DMS79 (cell line): ENCODE data around the gene DNLZ.

Experiments
- DNase-seq: peaks from one replicate; lab custom pipeline; 2025; lab: John Stamatoyannopoulos, UW

Gene DNLZ

GRCh38 chr9:136316896-136317676, 46.5 kb downstream of the DNLZ start:
- DNase-seq, result no peak

DNA sequence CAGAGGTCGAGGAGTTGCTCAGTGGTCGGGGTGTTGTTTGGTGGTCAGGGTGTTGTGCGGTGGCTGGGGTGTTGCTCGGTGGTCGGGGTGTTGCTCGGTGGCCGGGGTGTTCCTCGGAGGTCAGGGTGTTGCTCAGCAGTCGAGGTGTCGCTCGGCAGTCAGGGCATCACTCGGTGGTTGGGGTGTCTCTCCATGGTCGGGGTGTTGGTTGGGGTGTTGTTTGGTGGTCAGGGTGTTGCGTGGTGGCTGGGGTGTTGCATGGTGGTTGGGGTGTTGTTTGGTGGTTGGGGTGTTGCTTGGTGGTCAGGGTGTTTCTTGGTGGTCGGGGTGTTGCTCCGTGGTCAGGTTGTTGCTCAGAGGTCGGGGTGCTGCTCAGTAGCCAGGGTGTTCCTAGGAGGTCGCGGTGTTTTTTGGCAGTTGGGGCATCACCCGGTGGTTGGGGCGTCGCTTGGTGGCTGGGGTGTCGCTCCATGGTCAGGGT, 47.2 kb downstream of the DNLZ start:
- no peak for DNase-seq

DNA sequence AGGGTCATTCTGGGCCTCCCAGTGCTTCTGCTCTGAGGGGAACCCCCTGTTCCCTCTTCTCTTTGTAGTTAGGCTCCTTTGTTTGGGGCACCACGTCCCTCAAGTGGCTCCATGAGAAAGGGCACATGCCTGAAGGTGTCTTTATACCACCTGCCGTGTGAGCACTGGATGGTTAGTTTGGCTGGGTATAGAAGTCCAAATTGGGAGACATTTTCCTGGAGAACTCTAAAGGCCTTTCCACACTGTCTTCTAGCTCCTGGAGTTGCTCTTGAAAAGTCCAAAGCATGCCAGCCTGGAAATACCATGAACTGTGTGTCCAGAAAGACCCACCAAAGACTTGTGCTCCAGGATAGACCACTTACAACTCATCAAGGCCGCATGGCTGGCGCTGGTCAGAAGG, 48.6 kb downstream of the DNLZ start:
- DNase-seq, result no peak

DNA sequence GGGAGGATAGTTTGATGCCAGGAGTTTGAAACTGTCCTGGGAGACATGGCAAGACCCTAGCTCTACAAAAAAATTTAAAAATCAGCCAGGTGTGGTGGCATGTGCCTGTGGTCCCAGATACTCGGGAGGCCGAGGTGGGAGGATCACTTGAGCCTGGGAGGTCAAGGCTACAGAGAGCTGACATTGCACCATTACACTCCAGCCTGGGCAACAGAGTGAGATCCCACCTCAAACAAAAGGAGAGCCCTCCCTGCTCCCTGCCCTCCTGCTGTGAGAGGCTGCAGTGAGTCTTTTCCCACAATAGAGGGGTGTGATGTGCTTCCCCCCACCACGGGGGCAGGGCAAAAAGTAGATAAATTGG, 49.5 kb downstream of the DNLZ start:
- no peak for DNase-seq

DNA sequence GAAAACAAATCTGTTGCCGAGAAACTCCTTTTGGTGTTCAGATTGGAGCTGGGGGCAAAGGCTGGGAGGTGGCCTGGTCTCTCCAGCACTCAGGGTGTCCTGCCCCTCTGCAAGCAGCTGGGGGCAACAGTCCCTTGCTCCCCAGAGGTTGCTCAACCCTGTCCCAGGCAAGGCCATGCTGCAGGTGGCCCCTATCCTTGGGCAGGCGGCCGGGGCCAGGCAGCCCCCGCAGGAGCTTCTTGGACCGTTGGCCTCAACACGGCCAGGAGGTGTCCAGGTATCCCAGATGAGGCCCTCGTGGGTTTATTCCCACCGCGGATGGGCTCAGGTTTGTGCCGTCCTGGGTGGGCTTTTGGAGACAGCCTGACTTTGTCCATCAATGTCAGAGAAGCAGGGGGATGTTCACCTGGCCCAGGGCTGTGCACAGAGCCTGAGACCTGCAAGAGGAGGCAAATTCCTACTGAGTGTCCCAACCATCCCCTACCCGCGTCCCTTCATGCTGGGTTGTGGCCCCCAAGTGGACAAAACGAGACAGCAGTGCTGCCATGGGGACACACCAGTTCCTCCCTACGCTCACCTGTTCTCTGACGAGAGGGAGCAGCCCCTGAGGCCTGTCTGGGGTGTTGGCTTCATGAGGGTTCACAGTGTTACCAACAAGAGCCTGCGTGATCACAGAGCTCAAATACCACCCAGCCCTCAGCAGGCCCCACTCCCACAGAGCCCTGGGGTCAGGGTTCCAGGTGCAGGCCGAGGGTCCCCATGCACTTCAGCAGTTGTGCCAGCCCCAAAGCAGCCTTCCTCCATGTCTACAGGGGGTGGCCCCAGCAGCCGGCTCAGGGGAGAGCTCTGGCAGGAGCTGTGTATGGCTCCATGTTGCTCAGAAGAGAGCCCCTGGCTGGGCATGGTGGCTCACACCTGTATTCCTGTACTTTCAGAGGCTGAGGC, 50.2 kb downstream of the DNLZ start:
- no peak for DNase-seq

DNA sequence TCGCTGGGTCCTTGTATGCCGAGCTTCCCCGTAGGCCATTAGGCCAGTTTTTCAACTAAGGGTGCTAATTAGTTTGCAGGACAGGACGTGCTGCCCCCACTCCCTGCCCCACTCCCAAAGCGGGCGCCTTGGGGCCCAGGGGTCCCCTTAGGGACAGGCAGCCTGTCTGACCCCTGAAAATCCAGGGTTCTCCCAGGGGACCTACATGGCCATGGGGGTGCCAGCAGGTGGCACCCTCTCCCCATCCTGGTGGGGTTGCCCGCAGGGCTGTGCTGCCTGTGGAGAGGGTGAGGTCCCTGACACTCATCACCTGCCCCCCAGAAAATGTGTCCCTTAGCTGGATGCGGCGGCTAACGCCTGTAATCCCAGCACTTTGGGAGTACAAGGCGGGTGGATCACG, 51.1 kb downstream of the DNLZ start:
- no peak for DNase-seq

- DNase-seq, result no peak
These were observed 51.6 kb downstream of the DNLZ start for GRCh38 chr9:136312009-136312375.

DNA sequence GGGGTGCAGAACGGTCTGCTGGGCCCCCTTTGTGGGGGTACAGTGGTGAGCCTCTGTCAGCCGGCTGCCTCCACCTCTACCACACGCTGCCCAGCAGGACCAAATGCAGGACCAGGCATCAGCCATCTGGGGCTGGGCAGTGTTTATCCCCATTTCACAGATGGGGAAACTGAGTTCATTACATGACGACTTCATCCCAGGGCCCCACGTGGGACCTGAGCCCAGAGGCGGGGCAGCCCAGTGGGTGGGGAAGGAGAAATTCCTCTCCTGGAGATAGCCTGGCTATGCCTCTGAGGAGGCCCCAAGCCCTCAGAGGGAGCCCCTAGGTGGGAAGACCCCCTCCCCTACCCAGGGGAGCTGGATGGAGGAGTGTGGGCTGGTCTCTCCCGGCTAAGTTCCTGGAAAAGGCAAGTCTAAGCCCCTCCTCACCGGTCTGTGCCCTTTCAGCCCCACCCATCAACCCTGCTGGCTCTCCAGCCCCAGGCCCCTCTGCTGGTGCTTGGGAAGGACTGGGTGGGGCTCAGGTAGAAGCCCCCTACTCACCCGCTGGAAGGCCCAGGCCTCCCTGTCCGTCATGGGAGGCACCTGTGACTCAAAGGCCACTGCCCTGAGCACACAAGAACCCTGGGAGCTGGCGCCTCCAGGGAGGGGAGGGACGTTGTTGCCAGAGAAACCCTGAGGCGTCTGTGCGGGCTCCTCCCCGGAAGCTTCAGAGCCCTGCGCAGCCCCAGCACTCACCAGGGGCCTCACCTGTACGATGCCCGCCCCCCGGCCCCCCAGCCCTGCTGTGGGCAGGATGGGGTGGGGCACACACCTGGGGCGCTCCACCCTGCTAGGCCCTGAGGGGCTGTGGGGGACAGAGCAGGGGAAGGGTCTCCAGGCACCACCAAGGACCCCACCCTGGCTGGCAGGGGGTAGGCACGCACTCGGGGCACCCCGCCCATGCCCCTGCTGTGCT, 52.2 kb downstream of the DNLZ start:
- DNase-seq, result peak; percentile 54

GRCh38 chr9:136310273-136311030, 53.1 kb downstream of the DNLZ start:
- no peak for DNase-seq

- no peak for DNase-seq
These were observed 53.7 kb downstream of the DNLZ start for GRCh38 chr9:136309806-136310220.
